ENCODE data around the gene KRTAP16-1.

DNA sequence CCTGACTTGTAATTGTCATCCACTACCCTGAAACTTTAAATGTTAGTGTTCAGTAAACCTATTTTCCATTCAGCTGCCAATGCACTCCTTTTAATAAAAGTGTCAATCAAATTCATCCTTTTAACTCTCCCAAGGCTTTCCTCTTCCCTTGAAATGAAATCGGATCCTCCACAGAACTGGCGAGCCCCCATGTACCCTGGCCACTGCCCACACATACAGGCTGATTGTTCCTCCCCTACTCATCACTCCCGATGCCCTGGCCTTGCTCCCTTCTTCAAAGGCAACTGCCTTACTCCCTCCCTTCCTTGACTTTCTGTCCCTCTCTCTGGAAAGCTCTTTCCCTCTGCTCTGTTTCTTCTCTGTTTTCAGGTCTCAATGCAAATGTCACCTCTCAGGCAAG lies 33.9 kb upstream of the KRTAP16-1 start:
- TF ChIP-seq EZH2 (IDR thresholded peaks at IDR 0.05; ENCODE audit: borderline replicate concordance, low read length) (no peak), CTCF (conservative IDR thresholded peaks at IDR 0.05 in 1 of 2, IDR thresholded peaks at IDR 0.05 in 1 of 2; ENCODE audit: extremely low read depth in 1 of 2, insufficient read depth in 1 of 2, low read depth in 1 of 2, low read length in 2 of 2) (no peak)
